Fibroblast of the aortic adventitia (primary cell): ENCODE measurements around the gene RNASE4. TPM values are rescaled to one million over a fixed set of nuclear protein-coding genes. Genes with fewer than 3 reads are reported as not detected.

Experiments
- DNase-seq: peaks from one replicate; pipeline ENCODE4 v3.0.0-alpha.2; 2010; ENCODE audit warnings: low read depth
- H3K4me3 ChIP-seq: 2 replicates; pipeline ENCODE4 v1.5.1; 2011; ENCODE audit warnings: low read depth, mild to moderate bottlenecking, control low read depth, low read length, moderate library complexity
- total RNA-seq: library from RNA; depleted of rRNA; stranded (reverse); fragments of >200 nt; gene quantifications from 2 replicates; pipeline ENCODE4 v1.2.3, GENCODE V29; 2012; ENCODE audit warnings: low replicate concordance
- TF ChIP-seq, protein P1 (sequence below): IDR thresholded peaks from 2 replicates; pipeline ENCODE4 v1.5.1; 2011; ENCODE audit warnings: mild to moderate bottlenecking, low read length, control low read depth, inconsistent platforms; ENCODE audit not compliant: insufficient read depth

The RNASE4 gene
- total RNA-seq, 1 donor: 24.1 TPM

DNA sequence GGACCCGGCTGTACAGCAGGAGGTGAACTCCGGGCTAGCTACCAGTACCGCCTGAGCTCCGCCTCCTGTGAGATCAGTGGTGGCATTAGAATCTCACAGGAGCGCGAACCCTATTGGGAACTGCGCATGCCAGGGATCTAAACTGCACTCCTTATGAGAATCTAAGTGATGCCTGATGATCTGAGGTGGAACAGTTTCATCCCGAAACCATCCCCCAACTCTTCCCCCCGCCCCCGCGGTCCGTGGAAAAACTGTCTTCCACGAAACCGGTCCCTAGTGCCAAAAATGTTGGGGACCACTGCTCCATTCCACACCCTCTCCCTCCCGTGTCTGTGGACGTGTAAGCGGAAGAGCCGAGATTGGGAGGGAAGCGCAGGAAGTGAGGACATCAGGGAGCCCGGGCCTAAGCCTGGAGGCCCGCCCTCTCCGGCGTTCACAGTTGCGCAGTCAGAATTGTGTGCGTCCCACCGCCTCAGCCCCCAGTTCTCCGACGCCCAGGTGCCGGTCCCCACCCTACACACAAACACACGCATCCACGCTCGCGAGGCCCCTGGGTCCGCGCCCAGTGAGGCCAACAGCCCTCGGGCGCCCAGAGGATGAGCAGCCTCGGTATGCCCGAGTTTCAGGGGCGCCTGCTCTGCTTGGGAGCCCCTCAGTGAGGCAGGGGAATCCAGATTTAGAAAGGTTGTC, 1.8 kb upstream of the RNASE4 start:
- peak overlapping the region; percentile 91 for H3K4me3 ChIP-seq
- TF ChIP-seq, protein P1, sequence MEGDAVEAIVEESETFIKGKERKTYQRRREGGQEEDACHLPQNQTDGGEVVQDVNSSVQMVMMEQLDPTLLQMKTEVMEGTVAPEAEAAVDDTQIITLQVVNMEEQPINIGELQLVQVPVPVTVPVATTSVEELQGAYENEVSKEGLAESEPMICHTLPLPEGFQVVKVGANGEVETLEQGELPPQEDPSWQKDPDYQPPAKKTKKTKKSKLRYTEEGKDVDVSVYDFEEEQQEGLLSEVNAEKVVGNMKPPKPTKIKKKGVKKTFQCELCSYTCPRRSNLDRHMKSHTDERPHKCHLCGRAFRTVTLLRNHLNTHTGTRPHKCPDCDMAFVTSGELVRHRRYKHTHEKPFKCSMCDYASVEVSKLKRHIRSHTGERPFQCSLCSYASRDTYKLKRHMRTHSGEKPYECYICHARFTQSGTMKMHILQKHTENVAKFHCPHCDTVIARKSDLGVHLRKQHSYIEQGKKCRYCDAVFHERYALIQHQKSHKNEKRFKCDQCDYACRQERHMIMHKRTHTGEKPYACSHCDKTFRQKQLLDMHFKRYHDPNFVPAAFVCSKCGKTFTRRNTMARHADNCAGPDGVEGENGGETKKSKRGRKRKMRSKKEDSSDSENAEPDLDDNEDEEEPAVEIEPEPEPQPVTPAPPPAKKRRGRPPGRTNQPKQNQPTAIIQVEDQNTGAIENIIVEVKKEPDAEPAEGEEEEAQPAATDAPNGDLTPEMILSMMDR: no peak
- peak; percentile 94 for DNase-seq

DNA sequence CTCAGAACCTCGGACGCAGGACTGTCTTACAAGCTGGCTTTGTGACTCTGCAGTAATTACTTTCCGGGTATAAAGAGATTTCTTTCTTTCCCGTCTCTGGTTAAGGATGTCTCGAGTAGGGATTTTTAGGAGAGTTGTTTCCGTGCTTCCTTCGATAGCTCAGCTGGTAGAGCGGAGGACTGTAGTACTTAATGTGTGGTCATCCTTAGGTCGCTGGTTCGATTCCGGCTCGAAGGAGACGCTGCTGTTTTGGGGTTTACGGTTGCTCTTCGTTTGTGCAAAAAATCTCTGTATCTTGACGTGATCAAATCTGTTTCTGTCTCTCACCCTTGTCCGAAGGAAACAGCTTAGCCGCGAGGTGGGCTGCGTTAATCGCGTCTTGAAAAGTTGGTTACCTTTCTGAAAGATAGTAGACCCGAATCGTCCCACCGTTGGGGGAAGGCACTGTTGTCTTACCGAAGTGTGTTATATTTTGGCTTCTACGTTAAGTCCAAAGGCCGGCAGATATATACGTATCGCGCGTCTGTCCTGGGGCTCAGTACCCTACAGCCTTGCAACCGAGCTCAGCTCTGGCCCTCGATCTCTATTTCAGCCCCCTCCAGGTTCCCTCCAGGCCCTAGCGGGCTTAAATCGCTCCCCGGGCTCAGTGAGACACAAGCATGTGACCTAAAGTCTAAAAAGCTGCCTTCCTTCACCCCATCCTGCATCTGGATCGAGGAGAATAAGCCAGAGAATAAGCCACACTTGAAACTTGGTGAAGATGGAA, 1.1 kb upstream of the RNASE4 start:
- H3K4me3 ChIP-seq: peak overlapping the region; percentile 91
- peak; percentile 96 for DNase-seq
- TF ChIP-seq, protein P1: peak; percentile 0

DNA sequence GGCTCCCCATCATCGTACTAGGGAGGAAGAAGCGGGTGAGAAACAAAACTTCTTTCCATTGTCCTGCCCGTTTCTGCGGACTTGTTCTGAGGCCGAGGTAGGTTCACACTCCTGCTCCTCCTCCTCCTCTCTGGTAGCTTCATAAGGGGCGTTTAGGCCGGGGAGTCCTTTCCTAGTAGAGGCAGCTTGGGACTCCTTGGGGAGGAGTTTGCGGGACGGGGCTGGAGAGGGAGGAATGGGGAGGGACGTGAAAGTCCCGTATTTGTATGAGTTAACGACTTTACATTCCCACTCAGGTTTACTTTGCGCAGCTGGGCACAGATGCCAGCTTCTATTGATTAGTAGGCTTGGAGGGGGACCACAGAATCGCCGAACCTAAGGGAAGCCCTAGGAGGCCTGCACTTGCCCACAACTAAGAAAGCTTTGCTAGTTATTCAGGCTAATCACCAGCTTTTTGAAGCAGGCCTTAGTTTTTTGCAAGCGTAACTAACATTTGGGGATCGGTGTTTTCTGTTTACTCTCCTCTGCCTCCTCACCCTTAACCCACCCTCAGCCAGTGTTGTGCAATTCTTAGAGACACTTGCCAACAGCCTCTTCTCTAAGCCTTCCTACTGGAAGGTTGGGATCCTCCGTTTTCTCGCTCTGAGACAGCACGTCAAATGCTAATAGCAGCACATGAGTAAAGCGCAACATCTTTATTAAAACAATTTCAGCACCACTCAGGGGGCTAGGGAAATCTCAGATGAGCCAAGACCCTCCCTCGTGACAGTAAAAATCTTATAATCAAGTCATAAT, 499 bp downstream of the RNASE4 start:
- peak overlapping the region; percentile 91 for H3K4me3 ChIP-seq
- TF ChIP-seq, protein P1: no peak
- peak; percentile 69 for DNase-seq

DNA sequence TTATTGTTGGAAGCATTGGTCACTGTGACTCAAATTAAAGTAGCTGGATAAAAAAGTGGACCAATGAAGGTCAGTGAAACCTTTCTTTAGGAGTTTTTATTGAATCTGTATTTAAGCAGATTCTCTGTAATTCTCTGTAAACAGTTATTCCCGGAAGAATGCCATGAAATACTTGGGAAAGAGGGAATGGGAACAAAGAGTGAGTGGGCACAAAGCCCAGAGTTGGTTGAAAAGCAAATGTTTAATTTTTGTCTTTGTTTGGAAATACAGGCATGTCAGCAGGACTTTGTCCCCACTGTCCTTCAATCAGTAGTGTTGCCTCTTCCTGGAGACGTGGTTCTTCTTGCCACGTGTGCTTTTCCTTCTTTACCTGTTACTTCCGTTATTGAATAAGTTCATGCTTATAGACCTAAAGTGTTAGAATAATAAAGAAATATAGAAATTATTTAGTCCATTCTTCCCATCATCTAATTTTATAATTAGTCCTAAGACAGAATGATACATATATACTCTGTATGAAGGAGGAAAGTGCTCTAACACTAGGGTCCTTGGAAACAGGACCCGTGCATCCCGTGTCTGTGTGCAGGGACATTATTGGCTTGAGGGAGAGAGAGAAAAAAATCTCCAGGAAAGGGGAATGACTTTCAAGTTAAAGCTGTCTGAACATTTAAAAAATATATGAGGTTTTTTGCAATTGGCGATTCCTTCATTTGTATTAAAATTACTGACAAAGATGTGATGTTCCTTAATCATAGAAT, 2.2 kb downstream of the RNASE4 start:
- no peak for DNase-seq
- TF ChIP-seq, protein P1: no peak
- H3K4me3 ChIP-seq: peak overlapping the region; percentile 47

DNA sequence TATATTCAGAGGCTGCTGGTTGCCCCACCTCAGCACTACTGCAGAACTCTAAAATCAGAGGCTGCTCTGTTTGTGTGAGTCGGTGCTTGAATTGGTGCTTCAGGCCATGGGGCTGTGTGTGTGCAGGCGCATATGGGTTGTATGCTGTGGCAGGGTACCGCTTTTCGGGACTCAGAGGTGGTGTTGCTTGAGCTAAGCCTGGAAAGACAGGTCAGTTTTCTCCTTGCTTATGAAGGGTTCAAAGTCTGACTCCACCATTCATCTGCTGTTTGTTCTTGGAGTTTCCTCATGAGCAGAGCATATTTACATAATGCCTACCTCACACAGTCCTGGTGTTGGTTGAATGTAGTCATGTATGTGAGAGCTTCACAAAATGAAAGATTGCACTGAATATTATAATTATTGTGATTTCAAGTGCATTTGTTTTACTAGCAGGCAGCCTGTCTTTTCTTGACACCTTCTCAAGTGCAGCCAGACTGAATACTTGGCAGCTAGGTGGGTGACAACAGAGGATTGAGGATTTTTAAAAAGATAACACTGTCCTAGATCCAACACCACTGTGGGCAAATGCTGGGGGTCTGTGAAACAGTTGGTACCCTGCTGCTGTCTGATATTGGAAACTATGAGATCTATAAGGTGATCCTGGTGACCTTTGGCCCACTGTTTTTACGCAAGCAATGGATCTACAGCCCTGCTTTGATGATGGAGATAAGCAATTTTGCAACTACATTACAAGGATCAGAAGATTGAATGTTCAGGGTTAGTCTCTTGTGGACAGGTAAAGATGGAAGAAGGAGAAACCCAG, 3.2 kb downstream of the RNASE4 start:
- DNase-seq: no peak
- TF ChIP-seq, protein P1: no peak

More for the DNA sequence above, 3.2 kb downstream of the RNASE4 start:
- H3K4me3 ChIP-seq: no peak overlapping the region
